Ishikawa (cell line): ENCODE results near the gene MECP2.

Source experiments
- CEBPB ChIP-seq: IDR thresholded peaks from 2 replicates; pipeline ENCODE4 v1.6.1; 2012
- CREB1 ChIP-seq: IDR thresholded peaks from 2 replicates; pipeline ENCODE4 v1.6.1; 2012; ENCODE audit warnings: low read depth
- EGR1 ChIP-seq: IDR thresholded peaks from 2 replicates; pipeline ENCODE4 v1.6.1; 2012
- EP300 ChIP-seq: IDR thresholded peaks from 2 replicates; pipeline ENCODE4 v1.6.1; 2012; ENCODE audit warnings: borderline replicate concordance
- FOXM1 ChIP-seq: IDR thresholded peaks from 2 replicates; pipeline ENCODE4 v1.6.1; 2012; ENCODE audit warnings: low read depth, borderline replicate concordance
- MAX ChIP-seq: IDR thresholded peaks from 2 replicates; pipeline ENCODE4 v1.6.1; 2012
- NFIC ChIP-seq: IDR thresholded peaks from 2 replicates; pipeline ENCODE4 v1.6.1; 2012
- RAD21 ChIP-seq: IDR thresholded peaks from 2 replicates; pipeline ENCODE4 v1.6.1; 2012; ENCODE audit warnings: low read depth
- REST ChIP-seq: IDR thresholded peaks from 2 replicates; pipeline ENCODE4 v1.6.1; 2012; ENCODE audit warnings: low read depth, mild to moderate bottlenecking
- TAF1 ChIP-seq: IDR thresholded peaks from 2 replicates; pipeline ENCODE4 v1.6.1; 2012; ENCODE audit warnings: low read depth, mild to moderate bottlenecking
- TCF12 ChIP-seq: IDR thresholded peaks from 2 replicates; pipeline ENCODE4 v1.6.1; 2012; ENCODE audit warnings: low read depth
- TEAD4 ChIP-seq: IDR thresholded peaks from 2 replicates; pipeline ENCODE4 v1.6.1; 2012
- YY1 ChIP-seq: IDR thresholded peaks from 2 replicates; pipeline ENCODE4 v1.6.1; 2012; ENCODE audit warnings: low read depth
- ZBTB7A ChIP-seq: IDR thresholded peaks from 2 replicates; pipeline ENCODE4 v1.6.1; 2012; ENCODE audit warnings: low read depth
- TF ChIP-seq, protein P1 (sequence below): IDR thresholded peaks from 2 replicates; pipeline ENCODE4 v1.6.1; 2012

MECP2 gene

DNA sequence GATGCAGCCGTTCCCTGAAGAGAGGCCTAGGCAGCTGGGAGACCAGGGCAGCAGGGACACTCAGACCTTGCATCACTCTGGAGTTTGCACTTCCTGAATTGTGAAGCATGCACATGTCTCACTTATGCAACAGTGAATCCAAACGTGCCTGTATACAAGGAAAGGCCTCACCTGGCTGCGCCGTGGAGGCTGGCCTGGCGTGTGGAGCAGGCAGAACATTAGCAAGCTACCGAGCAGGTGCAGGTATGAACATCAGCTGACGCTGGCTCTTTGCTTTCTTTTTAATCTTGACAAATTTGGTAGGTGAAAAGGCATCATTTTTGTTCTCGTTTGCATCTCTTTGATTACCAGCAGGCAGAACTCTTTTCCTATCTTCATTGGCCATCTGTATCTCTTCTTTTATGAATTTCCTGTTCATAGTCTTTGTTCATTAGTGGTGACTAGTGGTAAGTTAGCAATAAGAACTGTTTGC is 40.7 kb downstream of the MECP2 start:
- no peak for TF ChIP-seq RAD21
- TF ChIP-seq, protein P1, sequence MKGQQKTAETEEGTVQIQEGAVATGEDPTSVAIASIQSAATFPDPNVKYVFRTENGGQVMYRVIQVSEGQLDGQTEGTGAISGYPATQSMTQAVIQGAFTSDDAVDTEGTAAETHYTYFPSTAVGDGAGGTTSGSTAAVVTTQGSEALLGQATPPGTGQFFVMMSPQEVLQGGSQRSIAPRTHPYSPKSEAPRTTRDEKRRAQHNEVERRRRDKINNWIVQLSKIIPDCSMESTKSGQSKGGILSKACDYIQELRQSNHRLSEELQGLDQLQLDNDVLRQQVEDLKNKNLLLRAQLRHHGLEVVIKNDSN, result no peak
- no peak for TF ChIP-seq YY1
- no peak for TF ChIP-seq EP300

- TF ChIP-seq, protein P1, result no peak
- TF ChIP-seq MAX, result no peak
- TF ChIP-seq EP300, result no peak
- no peak for TF ChIP-seq TCF12
- no peak for TF ChIP-seq REST
- no peak for TF ChIP-seq FOXM1
- TF ChIP-seq RAD21, result peak; percentile 42
These were observed 46.2 kb downstream of the MECP2 start for GRCh38 chrX:154051201-154051810.

- TF ChIP-seq CEBPB, result no peak
- no peak for TF ChIP-seq EGR1
- no peak for TF ChIP-seq NFIC
- no peak for TF ChIP-seq CREB1
- no peak for TF ChIP-seq ZBTB7A
These were observed 47.4 kb downstream of the MECP2 start for GRCh38 chrX:154050113-154050495.

GRCh38 chrX:154049209-154050112 is 48.1 kb downstream of the MECP2 start:
- TF ChIP-seq YY1, result no peak
- TF ChIP-seq, protein P1, result no peak

- TF ChIP-seq TEAD4 (no peak), NFIC (no peak), EP300 (no peak), RAD21 (no peak), CREB1 (no peak)
These were observed 49.1 kb downstream of the MECP2 start for GRCh38 chrX:154048398-154048797.

DNA sequence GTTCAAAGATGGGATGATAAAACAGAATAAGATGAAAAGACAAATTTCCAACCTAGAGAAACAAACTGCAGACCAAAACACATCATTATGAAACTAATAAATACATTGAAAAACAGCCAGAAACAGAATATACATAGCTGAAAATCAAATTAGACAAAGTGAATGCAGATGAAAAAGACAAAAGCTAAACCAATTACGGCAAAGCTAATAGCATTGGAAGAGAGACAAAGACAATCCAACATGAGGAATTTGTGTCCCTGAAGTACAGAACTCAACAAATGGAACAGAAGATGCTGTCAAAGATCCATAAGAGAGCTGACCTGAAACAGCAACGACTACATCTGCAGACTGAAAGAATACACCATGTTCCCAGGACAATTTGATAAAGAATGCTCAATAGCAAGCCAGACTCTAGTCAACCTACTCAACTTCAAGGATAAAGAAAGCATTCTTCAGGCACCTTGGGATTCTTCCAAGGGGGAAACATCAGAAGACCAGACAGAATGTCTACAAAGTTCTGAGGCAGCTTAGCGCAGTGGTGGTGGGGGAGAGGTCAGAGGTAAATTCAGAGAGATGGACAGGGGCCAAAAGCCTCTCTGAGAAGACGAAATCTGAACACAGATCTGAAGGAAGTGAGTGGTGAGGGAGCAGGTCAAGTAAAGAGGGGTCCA is 50.4 kb downstream of the MECP2 start:
- TF ChIP-seq YY1 (no peak), REST (no peak), CEBPB (no peak), RAD21 (no peak), EP300 (no peak), FOXM1 (no peak), TAF1 (no peak), TEAD4 (no peak), ZBTB7A (no peak), NFIC (no peak), CREB1 (no peak)
- TF ChIP-seq, protein P1, result no peak
